ENCODE results near the gene RANGAP1. TPM values are rescaled to one million over a fixed set of nuclear protein-coding genes. Genes with fewer than 3 reads are reported as not detected.
A peak's percentile ranks its signal among the peaks of the same experiment; 100 is the strongest.

Gene RANGAP1
- total and polyA plus RNA-seq, 2 of the 13 experiments (the other 11 are each of a cell fraction or from before 2014, with no cell fraction given): 51.8 to 83.9 TPM

GRCh38 chr22:41285820-41286638 is at the start of gene RANGAP1 (continued):
- TF ChIP-seq SOX6 (IDR thresholded peaks at IDR 0.05) (no peak), SOX6 (CRISPR knock-in tag; IDR thresholded peaks at IDR 0.05) (peak; percentile 45; the same call in 1 of the 2 replicates), PLRG1 (conservative IDR thresholded peaks at IDR 0.05) (no peak), PBX2 (CRISPR knock-in tag; IDR thresholded peaks at IDR 0.05) (no peak), TEF (CRISPR knock-in tag; IDR thresholded peaks at IDR 0.05) (no peak), ZFP36 (IDR thresholded peaks at IDR 0.05; ENCODE audit: borderline replicate concordance, low read depth, low read length, partially characterized antibody) (no peak), ZNF30 (CRISPR knock-in tag; IDR thresholded peaks at IDR 0.05) (no peak), ZKSCAN8 (CRISPR knock-in tag; IDR thresholded peaks at IDR 0.05; ENCODE audit: borderline replicate concordance) (no peak), PTBP1 (IDR thresholded peaks at IDR 0.05; ENCODE audit: low read depth, low read length, poor library complexity, severe bottlenecking) (no peak), ARNT (IDR thresholded peaks at IDR 0.05) (no peak), ZNF143 (CRISPR knock-in tag; IDR thresholded peaks at IDR 0.05) (peak; percentile 97), TOPORS (CRISPR knock-in tag; IDR thresholded peaks at IDR 0.05) (no peak), ZNF20 (CRISPR knock-in tag; IDR thresholded peaks at IDR 0.05) (no peak; the same call in 1 of the 2 replicates), SMYD3 (CRISPR knock-in tag; IDR thresholded peaks at IDR 0.05) (no peak), PLSCR1 (CRISPR knock-in tag; IDR thresholded peaks at IDR 0.05; ENCODE audit: borderline replicate concordance) (no peak), DNMT3B (CRISPR knock-in tag; conservative IDR thresholded peaks at IDR 0.05) (no peak), NCOA2 (CRISPR knock-in tag; IDR thresholded peaks at IDR 0.05) (no peak), HOXA7 (CRISPR knock-in tag; IDR thresholded peaks at IDR 0.05) (no peak), KDM4B (CRISPR knock-in tag; IDR thresholded peaks at IDR 0.05) (no peak; the same call in 1 of the 2 replicates), SNAPC2 (CRISPR knock-in tag; IDR thresholded peaks at IDR 0.05) (0 out of 2 replicates have a peak, but pooled peaks have one; percentile 60)
- TF ChIP-seq, protein P1, sequence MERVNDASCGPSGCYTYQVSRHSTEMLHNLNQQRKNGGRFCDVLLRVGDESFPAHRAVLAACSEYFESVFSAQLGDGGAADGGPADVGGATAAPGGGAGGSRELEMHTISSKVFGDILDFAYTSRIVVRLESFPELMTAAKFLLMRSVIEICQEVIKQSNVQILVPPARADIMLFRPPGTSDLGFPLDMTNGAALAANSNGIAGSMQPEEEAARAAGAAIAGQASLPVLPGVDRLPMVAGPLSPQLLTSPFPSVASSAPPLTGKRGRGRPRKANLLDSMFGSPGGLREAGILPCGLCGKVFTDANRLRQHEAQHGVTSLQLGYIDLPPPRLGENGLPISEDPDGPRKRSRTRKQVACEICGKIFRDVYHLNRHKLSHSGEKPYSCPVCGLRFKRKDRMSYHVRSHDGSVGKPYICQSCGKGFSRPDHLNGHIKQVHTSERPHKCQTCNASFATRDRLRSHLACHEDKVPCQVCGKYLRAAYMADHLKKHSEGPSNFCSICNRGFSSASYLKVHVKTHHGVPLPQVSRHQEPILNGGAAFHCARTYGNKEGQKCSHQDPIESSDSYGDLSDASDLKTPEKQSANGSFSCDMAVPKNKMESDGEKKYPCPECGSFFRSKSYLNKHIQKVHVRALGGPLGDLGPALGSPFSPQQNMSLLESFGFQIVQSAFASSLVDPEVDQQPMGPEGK (CRISPR knock-in tag; IDR thresholded peaks at IDR 0.05): peak; percentile 45; the same call in 1 of the 2 replicates
- TF ChIP-seq, protein P2, sequence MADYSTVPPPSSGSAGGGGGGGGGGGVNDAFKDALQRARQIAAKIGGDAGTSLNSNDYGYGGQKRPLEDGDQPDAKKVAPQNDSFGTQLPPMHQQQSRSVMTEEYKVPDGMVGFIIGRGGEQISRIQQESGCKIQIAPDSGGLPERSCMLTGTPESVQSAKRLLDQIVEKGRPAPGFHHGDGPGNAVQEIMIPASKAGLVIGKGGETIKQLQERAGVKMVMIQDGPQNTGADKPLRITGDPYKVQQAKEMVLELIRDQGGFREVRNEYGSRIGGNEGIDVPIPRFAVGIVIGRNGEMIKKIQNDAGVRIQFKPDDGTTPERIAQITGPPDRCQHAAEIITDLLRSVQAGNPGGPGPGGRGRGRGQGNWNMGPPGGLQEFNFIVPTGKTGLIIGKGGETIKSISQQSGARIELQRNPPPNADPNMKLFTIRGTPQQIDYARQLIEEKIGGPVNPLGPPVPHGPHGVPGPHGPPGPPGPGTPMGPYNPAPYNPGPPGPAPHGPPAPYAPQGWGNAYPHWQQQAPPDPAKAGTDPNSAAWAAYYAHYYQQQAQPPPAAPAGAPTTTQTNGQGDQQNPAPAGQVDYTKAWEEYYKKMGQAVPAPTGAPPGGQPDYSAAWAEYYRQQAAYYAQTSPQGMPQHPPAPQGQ (CRISPR knock-in tag; IDR thresholded peaks at IDR 0.05; ENCODE audit: borderline replicate concordance): no peak
- TF ChIP-seq, protein P3, sequence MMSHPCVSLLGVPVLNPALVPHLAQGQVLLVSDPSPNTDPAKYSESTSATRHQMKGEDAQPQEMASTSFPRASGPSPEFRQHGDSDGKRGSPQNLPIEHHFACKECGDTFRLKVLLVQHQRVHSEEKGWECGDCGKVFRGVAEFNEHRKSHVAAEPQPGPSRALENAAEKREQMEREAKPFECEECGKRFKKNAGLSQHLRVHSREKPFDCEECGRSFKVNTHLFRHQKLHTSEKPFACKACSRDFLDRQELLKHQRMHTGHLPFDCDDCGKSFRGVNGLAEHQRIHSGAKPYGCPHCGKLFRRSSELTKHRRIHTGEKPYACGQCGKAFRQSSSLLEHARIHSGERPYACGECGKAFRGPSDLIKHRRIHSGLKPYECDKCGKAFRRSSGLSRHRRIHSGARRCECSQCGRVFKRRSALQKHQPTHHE (CRISPR knock-in tag; IDR thresholded peaks at IDR 0.05; ENCODE audit: borderline replicate concordance): no peak
